Measurements from ENCODE around the gene GAB2.

- no peak for TF ChIP-seq CTCF (IDR thresholded peaks at IDR 0.05)
- no peak for TF ChIP-seq REST (IDR thresholded peaks at IDR 0.05; ENCODE audit: insufficient read depth in 1 of 2, low read depth in 2 of 2, low read length in 1 of 2)
- no peak for TF ChIP-seq POLR2AphosphoS5 (IDR thresholded peaks at IDR 0.05; ENCODE audit: low read depth, low read length)
- TF ChIP-seq TCF7L2 (IDR thresholded peaks at IDR 0.05; ENCODE audit: low read depth, low read length) = no peak
Observed at GRCh38 chr11:78428773-78429172, 11.2 kb upstream of the GAB2 start.
